ENCODE measurements around the gene OTUD1. TPM values are rescaled to one million over a fixed set of nuclear protein-coding genes. Genes with fewer than 3 reads are reported as not detected.

Gene OTUD1
- polyA plus RNA-seq, 1 donor (not counting 4 experiments of a cell fraction or from before 2014, with no cell fraction given), result 4.7 TPM

- TF ChIP-seq EZH2 (IDR thresholded peaks at IDR 0.05; ENCODE audit: low read length) (no peak), CTCF (optimal IDR thresholded peaks at IDR 0.05 in 1 of 3, IDR thresholded peaks at IDR 0.05 in 1 of 3, conservative IDR thresholded peaks at IDR 0.05 in 1 of 3; ENCODE audit: extremely low read depth in 1 of 3, insufficient read depth in 2 of 3, low read length in 3 of 3) (no peak)
- H3K79me2 ChIP-seq (ENCODE audit: control insufficient read depth, insufficient read depth, low read length), result no peaks in the 10 kb centered on the region
- H2AFZ ChIP-seq (ENCODE audit: control insufficient read depth, low read length), result no peak overlapping the region
- no peak for DNase-seq (ENCODE audit: low read depth, low spot score)
- H3K36me3 ChIP-seq (ENCODE audit: control insufficient read depth in 2 of 2, extremely low read depth in 1 of 2, insufficient read depth in 2 of 2, low read length in 2 of 2), result no peaks in the 10 kb centered on the region
- H4K20me1 ChIP-seq (ENCODE audit: control insufficient read depth, extremely low read depth, insufficient read depth, low read length), result no peaks in the 10 kb centered on the region
- no peak for FAIRE-seq
- H3K9ac ChIP-seq (ENCODE audit: control insufficient read depth, extremely low read depth, insufficient read depth, low read length), result no peak overlapping the region
- no peaks in the 10 kb centered on the region for H3K4me1 ChIP-seq (ENCODE audit: control insufficient read depth, extremely low read depth, insufficient read depth, low read length)
- no peaks in the 10 kb centered on the region for H3K9me1 ChIP-seq (ENCODE audit: control insufficient read depth, extremely low read depth, insufficient read depth, low read length)
- no peak overlapping the region for H3K4me3 ChIP-seq (ENCODE audit: control insufficient read depth in 2 of 3, extremely low read depth in 1 of 3, insufficient read depth in 2 of 3, low read depth in 1 of 3, low read length in 3 of 3)
- H3K27me3 ChIP-seq (ENCODE audit: control insufficient read depth, extremely low read depth, insufficient read depth, low read length), result no peaks in the 10 kb centered on the region
- dilution Hi-C loops (cut with MboI; ENCODE audit: extremely low pct_ligation_motif_present, low sequenced_read_pairs), result no loop called here
- no peak overlapping the region for H3K27ac ChIP-seq (ENCODE audit: control insufficient read depth, insufficient read depth, low read length)
- no peaks in the 10 kb centered on the region for H3K9me3 ChIP-seq (ENCODE audit: control insufficient read depth, low read depth, low read length)
- H3K4me2 ChIP-seq (ENCODE audit: control insufficient read depth, extremely low read depth, insufficient read depth, low read depth, low read length), result no peak overlapping the region
These were observed 39.7 kb downstream of the OTUD1 start for GRCh38 chr10:23478570-23478969.

GRCh38 chr10:23479798-23480473 is 41.1 kb downstream of the OTUD1 start:
- dilution Hi-C loops (cut with MboI; ENCODE audit: extremely low pct_ligation_motif_present, low sequenced_read_pairs), result no loop called here
- no peaks in the 10 kb centered on the region for H3K4me1 ChIP-seq (ENCODE audit: control insufficient read depth, extremely low read depth, insufficient read depth, low read length)
- FAIRE-seq (no peak), DNase-seq (ENCODE audit: low read depth, low spot score) (no peak)
- no peaks in the 10 kb centered on the region for H3K27me3 ChIP-seq (ENCODE audit: control insufficient read depth, extremely low read depth, insufficient read depth, low read length)
- no peak overlapping the region for H3K4me3 ChIP-seq (ENCODE audit: control insufficient read depth in 2 of 3, extremely low read depth in 1 of 3, insufficient read depth in 2 of 3, low read depth in 1 of 3, low read length in 3 of 3)
- H3K9me3 ChIP-seq (ENCODE audit: control insufficient read depth, low read depth, low read length), result no peaks in the 10 kb centered on the region
- H3K9ac ChIP-seq (ENCODE audit: control insufficient read depth, extremely low read depth, insufficient read depth, low read length), result no peak overlapping the region
- no peak overlapping the region for H2AFZ ChIP-seq (ENCODE audit: control insufficient read depth, low read length)
- TF ChIP-seq EZH2 (IDR thresholded peaks at IDR 0.05; ENCODE audit: low read length), result no peak
- TF ChIP-seq CTCF (optimal IDR thresholded peaks at IDR 0.05 in 1 of 3, IDR thresholded peaks at IDR 0.05 in 1 of 3, conservative IDR thresholded peaks at IDR 0.05 in 1 of 3; ENCODE audit: extremely low read depth in 1 of 3, insufficient read depth in 2 of 3, low read length in 3 of 3), result no peak
- no peak overlapping the region for H3K27ac ChIP-seq (ENCODE audit: control insufficient read depth, insufficient read depth, low read length)
- no peaks in the 10 kb centered on the region for H4K20me1 ChIP-seq (ENCODE audit: control insufficient read depth, extremely low read depth, insufficient read depth, low read length)
- H3K36me3 ChIP-seq (ENCODE audit: control insufficient read depth in 2 of 2, extremely low read depth in 1 of 2, insufficient read depth in 2 of 2, low read length in 2 of 2), result no peaks in the 10 kb centered on the region
- H3K4me2 ChIP-seq (ENCODE audit: control insufficient read depth, extremely low read depth, insufficient read depth, low read depth, low read length), result no peak overlapping the region
- H3K79me2 ChIP-seq (ENCODE audit: control insufficient read depth, insufficient read depth, low read length), result no peaks in the 10 kb centered on the region
- H3K9me1 ChIP-seq (ENCODE audit: control insufficient read depth, extremely low read depth, insufficient read depth, low read length), result no peaks in the 10 kb centered on the region
